DOHH2 (cell line): Measurements from ENCODE around the gene LAMB1.

Experiments
- EZH2phosphoT487 ChIP-seq: fragments of 200-600 bp; sonication (generic); IDR thresholded peaks from 2 replicates; pipeline ENCODE4 v1.6.1; 2017; ENCODE audit warnings: borderline replicate concordance, mild to moderate bottlenecking, antibody characterized with exemption, low read length, moderate library complexity, mixed read lengths
- TF ChIP-seq, protein P1 (sequence below): fragments of 200-600 bp; sonication (generic); IDR thresholded peaks from one replicate; pipeline ENCODE4 v1.5.1; 2014; ENCODE audit warnings: antibody characterized with exemption, mild to moderate bottlenecking, low read depth, low read length; ENCODE audit not compliant: poor library complexity, severe bottlenecking

DNA sequence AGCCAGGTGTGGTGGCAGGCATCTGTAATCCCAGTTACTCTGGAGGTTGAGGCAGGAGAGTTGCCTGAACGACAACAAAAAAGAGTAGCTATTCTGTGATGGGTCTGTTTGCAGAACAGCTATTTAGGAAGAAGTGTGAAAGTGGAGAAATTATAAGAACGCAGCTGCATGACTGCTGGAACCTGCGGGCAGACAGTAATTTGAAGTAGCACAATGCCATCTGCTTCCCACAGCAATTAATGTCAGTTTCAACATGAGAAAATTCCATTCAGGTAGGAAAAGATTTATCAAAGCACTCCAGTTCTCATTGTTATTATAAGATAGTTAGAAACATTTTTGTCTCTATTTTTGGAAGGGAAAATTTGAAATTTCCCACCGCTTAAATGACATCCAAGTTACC, 21.5 kb downstream of the LAMB1 start:
- TF ChIP-seq, protein P1, sequence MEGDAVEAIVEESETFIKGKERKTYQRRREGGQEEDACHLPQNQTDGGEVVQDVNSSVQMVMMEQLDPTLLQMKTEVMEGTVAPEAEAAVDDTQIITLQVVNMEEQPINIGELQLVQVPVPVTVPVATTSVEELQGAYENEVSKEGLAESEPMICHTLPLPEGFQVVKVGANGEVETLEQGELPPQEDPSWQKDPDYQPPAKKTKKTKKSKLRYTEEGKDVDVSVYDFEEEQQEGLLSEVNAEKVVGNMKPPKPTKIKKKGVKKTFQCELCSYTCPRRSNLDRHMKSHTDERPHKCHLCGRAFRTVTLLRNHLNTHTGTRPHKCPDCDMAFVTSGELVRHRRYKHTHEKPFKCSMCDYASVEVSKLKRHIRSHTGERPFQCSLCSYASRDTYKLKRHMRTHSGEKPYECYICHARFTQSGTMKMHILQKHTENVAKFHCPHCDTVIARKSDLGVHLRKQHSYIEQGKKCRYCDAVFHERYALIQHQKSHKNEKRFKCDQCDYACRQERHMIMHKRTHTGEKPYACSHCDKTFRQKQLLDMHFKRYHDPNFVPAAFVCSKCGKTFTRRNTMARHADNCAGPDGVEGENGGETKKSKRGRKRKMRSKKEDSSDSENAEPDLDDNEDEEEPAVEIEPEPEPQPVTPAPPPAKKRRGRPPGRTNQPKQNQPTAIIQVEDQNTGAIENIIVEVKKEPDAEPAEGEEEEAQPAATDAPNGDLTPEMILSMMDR, result no peak
- TF ChIP-seq EZH2phosphoT487, result no peak
